IPS-15b (cell line): ENCODE measurements around the gene KYAT1.
"Not testable (repeated sequence)": the region's sequence is repeated elsewhere in the genome, so short reads cannot be mapped to it uniquely, and the experiment has no call there.

ENCODE experiments used
- H3K27me3 ChIP-seq: one replicate; pipeline ENCODE4 v1.6.1; 2013; ENCODE audit warnings: low read length; ENCODE audit not compliant: control insufficient read depth, insufficient read depth
- H3K36me3 ChIP-seq: one replicate; pipeline ENCODE4 v1.6.1; 2013; ENCODE audit warnings: low read length; ENCODE audit not compliant: control insufficient read depth, insufficient read depth
- H3K4me1 ChIP-seq: one replicate; pipeline ENCODE4 v1.6.1; 2013; ENCODE audit warnings: mild to moderate bottlenecking, low read length; ENCODE audit not compliant: control insufficient read depth, insufficient read depth
- H3K4me3 ChIP-seq: one replicate; pipeline ENCODE4 v1.5.1; 2013; ENCODE audit warnings: low read depth, low read length
- H3K9ac ChIP-seq: one replicate; pipeline ENCODE4 v1.6.1; 2013; ENCODE audit warnings: low read depth, mild to moderate bottlenecking, low read length
- H3K9me3 ChIP-seq: one replicate; pipeline ENCODE4 v1.6.1; 2013; ENCODE audit warnings: mild to moderate bottlenecking, low read length; ENCODE audit not compliant: control insufficient read depth, insufficient read depth

The KYAT1 gene

DNA sequence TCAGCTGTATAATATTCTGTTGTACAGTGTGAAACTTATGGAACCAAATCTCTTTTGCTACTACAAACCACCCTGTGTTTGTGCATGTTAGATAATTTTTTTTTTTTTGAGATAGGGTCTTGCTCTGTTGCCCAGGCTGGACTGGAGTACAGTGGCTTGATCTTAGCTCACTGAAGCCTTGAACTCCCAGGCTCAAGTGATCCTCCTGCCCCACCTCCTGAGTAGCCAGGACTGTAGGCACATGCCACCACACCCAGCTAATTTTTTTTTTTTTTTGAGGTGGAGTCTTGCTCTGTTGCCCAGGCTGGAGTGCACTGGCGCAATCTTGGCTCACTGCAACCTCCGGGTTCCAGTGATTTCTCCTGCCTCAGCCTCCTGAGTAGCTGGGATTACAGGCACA is 86.8 kb downstream of the KYAT1 start:
- not testable (repeated sequence) for H3K9me3 ChIP-seq, H3K4me1 ChIP-seq, H3K9ac ChIP-seq, H3K27me3 ChIP-seq, H3K4me3 ChIP-seq
- H3K36me3 ChIP-seq = peaks cover 21% of the 10 kb centered on the region

GRCh38 chr9:128792978-128793686 is 88.6 kb downstream of the KYAT1 start:
- H3K9me3 ChIP-seq = no peaks in the 10 kb centered on the region
- no peak overlapping the region for H3K4me3 ChIP-seq
- no peak overlapping the region for H3K9ac ChIP-seq
- no peaks in the 10 kb centered on the region for H3K4me1 ChIP-seq
- peaks cover 18% of the 10 kb centered on the region for H3K36me3 ChIP-seq
- H3K27me3 ChIP-seq = no peaks in the 10 kb centered on the region

DNA sequence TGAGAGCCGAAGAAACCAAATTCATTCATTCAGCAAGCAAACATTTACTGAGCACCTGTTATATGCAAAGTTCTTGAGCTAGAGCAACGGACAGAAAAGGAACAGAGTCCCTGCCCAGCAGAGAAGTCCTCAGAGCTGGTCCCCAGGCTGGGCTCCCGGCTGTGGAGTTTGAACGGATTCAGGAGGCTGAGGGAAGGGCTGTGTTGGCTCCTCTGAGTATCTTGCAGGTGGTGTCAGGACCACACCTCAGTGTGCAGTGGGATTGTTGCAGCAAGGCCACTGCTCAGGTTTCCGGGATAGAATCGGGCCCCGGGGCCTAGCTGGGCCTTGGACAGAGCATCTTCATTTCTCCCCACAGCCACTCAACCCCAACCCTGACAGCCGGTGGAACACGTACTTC is 89.6 kb downstream of the KYAT1 start:
- no peaks in the 10 kb centered on the region for H3K27me3 ChIP-seq
- H3K9ac ChIP-seq = no peak overlapping the region
- H3K4me1 ChIP-seq = no peaks in the 10 kb centered on the region
- H3K36me3 ChIP-seq = peaks cover 9% of the 10 kb centered on the region
- no peak overlapping the region for H3K4me3 ChIP-seq
- H3K9me3 ChIP-seq = no peaks in the 10 kb centered on the region

GRCh38 chr9:128790536-128790935 is 91.2 kb downstream of the KYAT1 start:
- H3K9me3 ChIP-seq = no peaks in the 10 kb centered on the region
- no peak overlapping the region for H3K9ac ChIP-seq
- peaks cover 8% of the 10 kb centered on the region for H3K36me3 ChIP-seq
- H3K27me3 ChIP-seq = no peaks in the 10 kb centered on the region
- H3K4me3 ChIP-seq = no peak overlapping the region
- no peaks in the 10 kb centered on the region for H3K4me1 ChIP-seq

- no peaks in the 10 kb centered on the region for H3K4me1 ChIP-seq
- H3K27me3 ChIP-seq = no peaks in the 10 kb centered on the region
- no peak overlapping the region for H3K9ac ChIP-seq
- no peaks in the 10 kb centered on the region for H3K9me3 ChIP-seq
- peaks cover 4% of the 10 kb centered on the region for H3K36me3 ChIP-seq
- H3K4me3 ChIP-seq = no peak overlapping the region
Observed at GRCh38 chr9:128788445-128788844, 93.3 kb downstream of the KYAT1 start.

DNA sequence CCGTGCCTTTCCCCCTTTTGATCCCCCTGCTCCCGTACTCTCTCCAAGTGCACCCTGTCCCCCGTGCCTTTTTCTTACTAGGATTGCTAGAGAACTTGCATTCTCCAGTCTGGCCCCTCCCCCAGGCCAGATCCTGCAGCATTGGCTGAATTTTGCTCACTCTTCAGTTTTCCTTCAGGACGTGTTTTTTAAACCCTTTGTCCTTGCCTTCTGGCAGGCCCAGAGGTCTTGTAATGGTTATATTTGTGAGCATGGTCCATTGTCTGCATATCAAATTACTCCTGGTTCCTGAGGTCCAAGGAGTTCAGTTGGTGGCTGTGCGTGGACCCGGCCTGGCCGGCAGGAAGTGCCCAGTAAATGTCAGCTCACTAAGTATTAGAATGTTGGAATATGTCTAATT is 94.1 kb downstream of the KYAT1 start:
- Histone ChIP-seq H3K9ac (peak overlapping the region; percentile 70), H3K9me3 (no peaks in the 10 kb centered on the region), H3K36me3 (peaks cover 4% of the 10 kb centered on the region), H3K4me3 (peak overlapping the region; percentile 94), H3K4me1 (no peaks in the 10 kb centered on the region), H3K27me3 (no peaks in the 10 kb centered on the region)

DNA sequence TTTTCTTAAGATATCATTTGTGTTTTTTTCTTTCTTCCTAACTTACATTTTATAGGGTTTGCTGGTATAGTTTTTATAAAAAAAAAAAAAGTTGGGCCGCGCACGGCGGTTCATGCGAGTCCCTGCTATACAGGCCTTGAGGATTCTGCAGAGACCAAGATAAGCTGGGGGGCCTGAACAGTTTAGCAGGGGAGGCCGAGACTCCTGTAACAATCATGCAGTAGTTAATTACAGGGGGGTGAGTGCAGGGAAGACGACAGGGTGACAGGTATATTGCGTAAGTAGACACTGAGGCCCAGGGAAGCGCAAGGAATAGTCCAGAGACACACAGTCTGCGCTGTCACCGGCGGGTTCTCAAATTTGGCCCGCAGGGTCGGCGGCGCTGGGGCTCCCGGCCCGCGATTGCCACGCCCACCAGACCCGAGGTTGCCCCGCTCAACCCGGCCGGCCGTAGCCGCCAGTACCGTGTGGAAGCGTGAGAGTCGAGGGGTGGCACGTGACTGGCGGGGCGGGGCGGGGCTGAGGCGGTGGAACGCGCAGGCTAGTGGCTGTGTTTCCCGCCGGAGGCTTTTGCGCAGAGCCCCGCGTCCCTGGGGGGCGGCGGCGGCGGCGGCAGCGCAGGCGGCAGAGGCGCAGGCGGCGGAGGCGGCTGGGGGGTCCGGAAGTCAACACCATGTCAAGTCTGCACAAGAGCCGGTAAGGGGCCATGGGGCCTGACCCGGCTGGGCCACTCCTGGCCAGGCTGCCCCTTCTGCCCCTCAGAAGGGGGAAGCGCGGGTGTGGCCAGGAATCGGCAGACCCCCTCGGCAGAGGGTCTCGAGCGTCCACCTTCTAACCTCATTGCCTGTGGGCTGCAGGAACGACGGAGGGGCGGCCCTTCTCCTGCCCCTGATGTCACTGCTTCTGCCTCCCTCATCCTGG is 94.8 kb downstream of the KYAT1 start, which contains the start of gene TBC1D13:
Gene TBC1D13 (plus strand): TSS at position 573 of the 921 bp plus-strand sequence. CDS start 101 bp downstream, at position 674.
- peak within 1 kb of the TSS; percentile 94 for H3K4me3 ChIP-seq
- H3K36me3 ChIP-seq = peaks cover 4% of the 10 kb centered on the region
- H3K4me1 ChIP-seq = no peaks in the 10 kb centered on the region
- H3K27me3 ChIP-seq = no peaks in the 10 kb centered on the region
- peak within 1 kb of the TSS; percentile 70 for H3K9ac ChIP-seq
- no peaks in the 10 kb centered on the region for H3K9me3 ChIP-seq

DNA sequence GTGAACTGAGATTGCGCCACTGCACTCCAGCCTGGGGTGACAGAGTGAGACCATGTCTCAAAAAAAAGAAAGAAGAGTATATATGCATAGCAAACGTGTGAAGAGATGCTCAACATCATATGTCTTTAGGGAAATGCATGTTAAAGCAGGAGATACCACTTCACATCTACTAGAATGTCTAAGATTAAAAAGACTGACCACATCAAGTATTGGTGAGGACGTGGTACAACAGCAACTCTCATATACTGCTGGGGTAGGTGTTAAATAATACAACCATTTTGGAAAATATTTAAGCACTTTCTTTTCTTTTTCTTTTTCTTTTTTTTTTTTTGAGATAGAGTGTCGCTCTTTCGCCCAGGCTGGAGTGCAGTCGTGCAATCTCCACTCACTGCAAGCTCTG is 96.3 kb downstream of the KYAT1 start:
- no peaks in the 10 kb centered on the region for H3K27me3 ChIP-seq
- no peaks in the 10 kb centered on the region for H3K9me3 ChIP-seq
- no peaks in the 10 kb centered on the region for H3K4me1 ChIP-seq
- H3K4me3 ChIP-seq = no peak overlapping the region
- H3K9ac ChIP-seq = no peak overlapping the region
- no peaks in the 10 kb centered on the region for H3K36me3 ChIP-seq
